Measurements from ENCODE around the gene SLC16A4. TPM values are rescaled to one million over a fixed set of nuclear protein-coding genes. Genes with fewer than 3 reads are reported as not detected.
A peak's percentile ranks its signal among the peaks of the same experiment; 100 is the strongest.

SLC16A4 gene
- total and polyA plus RNA-seq, 2 of the 8 experiments (the other 6 are each of a cell fraction or from before 2014, with no cell fraction given), result 0.30 to 0.43 TPM

DNA sequence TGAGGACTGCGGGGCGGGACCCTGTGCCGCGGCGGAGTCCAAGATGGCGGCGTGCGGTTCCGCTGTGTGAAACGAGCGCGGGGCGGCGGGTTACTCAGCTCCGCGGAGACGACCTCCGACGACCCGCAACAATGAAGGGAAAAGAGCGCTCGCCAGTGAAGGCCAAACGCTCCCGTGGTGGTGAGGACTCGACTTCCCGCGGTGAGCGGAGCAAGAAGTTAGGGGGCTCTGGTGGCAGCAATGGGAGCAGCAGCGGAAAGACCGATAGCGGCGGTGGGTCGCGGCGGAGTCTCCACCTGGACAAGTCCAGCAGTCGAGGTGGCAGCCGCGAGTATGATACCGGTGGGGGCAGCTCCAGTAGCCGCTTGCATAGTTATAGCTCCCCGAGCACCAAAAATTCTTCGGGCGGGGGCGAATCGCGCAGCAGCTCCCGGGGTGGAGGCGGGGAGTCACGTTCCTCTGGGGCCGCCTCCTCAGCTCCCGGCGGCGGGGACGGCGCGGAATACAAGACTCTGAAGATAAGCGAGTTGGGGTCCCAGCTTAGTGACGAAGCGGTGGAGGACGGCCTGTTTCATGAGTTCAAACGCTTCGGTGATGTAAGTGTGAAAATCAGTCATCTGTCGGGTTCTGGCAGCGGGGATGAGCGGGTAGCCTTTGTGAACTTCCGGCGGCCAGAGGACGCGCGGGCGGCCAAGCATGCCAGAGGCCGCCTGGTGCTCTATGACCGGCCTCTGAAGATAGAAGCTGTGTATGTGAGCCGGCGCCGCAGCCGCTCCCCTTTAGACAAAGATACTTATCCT is 51.2 kb downstream of the SLC16A4 start (continued):
- TF ChIP-seq EGR1 (IDR thresholded peaks at IDR 0.05; ENCODE audit: borderline replicate concordance, low read depth, low read length), result no peak
- no peak for TF ChIP-seq MAFK (IDR thresholded peaks at IDR 0.05; ENCODE audit: low read depth, low read length)
- peak in 1 of 2 experiments; percentile 17; a peak in 1 of 4 replicates for TF ChIP-seq HDAC2 (IDR thresholded peaks at IDR 0.05; ENCODE audit: borderline replicate concordance in 1 of 2, low read depth in 2 of 2, low read length in 2 of 2)
- no peak for TF ChIP-seq EP300 (IDR thresholded peaks at IDR 0.05; ENCODE audit: borderline replicate concordance in 1 of 2, low read depth in 2 of 2, low read length in 2 of 2)
- no peak for TF ChIP-seq BACH1 (IDR thresholded peaks at IDR 0.05; ENCODE audit: low read length)
- TF ChIP-seq, protein P1, sequence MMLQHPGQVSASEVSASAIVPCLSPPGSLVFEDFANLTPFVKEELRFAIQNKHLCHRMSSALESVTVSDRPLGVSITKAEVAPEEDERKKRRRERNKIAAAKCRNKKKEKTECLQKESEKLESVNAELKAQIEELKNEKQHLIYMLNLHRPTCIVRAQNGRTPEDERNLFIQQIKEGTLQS (IDR thresholded peaks at IDR 0.05; ENCODE audit: insufficient read depth, low read depth, low read length), result no peak
- TF ChIP-seq CREB1 (IDR thresholded peaks at IDR 0.05), result peak; percentile 45; the same call in 1 of the 2 replicates
- TF ChIP-seq CBX8 (IDR thresholded peaks at IDR 0.05; ENCODE audit: borderline replicate concordance, low read depth, low read length), result no peak
- TF ChIP-seq CEBPB (IDR thresholded peaks at IDR 0.05; ENCODE audit: low read depth, low read length), result no peak
- TF ChIP-seq CTBP2 (IDR thresholded peaks at IDR 0.05; ENCODE audit: borderline replicate concordance, insufficient read depth, insufficient read length, low read length), result no peak
- peak; percentile 92 for TF ChIP-seq KDM5A (IDR thresholded peaks at IDR 0.05; ENCODE audit: low read length)
- TF ChIP-seq TAF1 (IDR thresholded peaks at IDR 0.05; ENCODE audit: low read depth, low read length), result peak; percentile 98
- TF ChIP-seq NANOG (IDR thresholded peaks at IDR 0.05; ENCODE audit: insufficient read depth, low read depth, low read length, poor library complexity, severe bottlenecking), result no peak
- TF ChIP-seq SP2 (IDR thresholded peaks at IDR 0.05; ENCODE audit: low read length), result no peak
- TF ChIP-seq YY1 (IDR thresholded peaks at IDR 0.05; ENCODE audit: low read depth, low read length), result peak; percentile 98
- TF ChIP-seq POU5F1 (IDR thresholded peaks at IDR 0.05; ENCODE audit: low read depth, low read length), result no peak
- no peak for TF ChIP-seq ZNF274 (IDR thresholded peaks at IDR 0.05; ENCODE audit: borderline replicate concordance, extremely low read depth, low read length)
- TF ChIP-seq POLR2A (IDR thresholded peaks at IDR 0.05; ENCODE audit: control extremely low read depth in 1 of 2, low read depth in 2 of 2, low read length in 2 of 2), result peak; percentile 84 to 86
- TF ChIP-seq, protein P2, sequence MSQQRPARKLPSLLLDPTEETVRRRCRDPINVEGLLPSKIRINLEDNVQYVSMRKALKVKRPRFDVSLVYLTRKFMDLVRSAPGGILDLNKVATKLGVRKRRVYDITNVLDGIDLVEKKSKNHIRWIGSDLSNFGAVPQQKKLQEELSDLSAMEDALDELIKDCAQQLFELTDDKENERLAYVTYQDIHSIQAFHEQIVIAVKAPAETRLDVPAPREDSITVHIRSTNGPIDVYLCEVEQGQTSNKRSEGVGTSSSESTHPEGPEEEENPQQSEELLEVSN (IDR thresholded peaks at IDR 0.05), result no peak
- TF ChIP-seq KDM1A (IDR thresholded peaks at IDR 0.05; ENCODE audit: borderline replicate concordance, low read length), result no peak
- no peak for TF ChIP-seq GABPA (IDR thresholded peaks at IDR 0.05; ENCODE audit: borderline replicate concordance, insufficient read depth, low read length)
- no peak for TF ChIP-seq JUND (IDR thresholded peaks at IDR 0.05; ENCODE audit: low read length)

Data from H1 (cell line).